Measurements from ENCODE around the gene C2orf42. TPM values are rescaled to one million over a fixed set of nuclear protein-coding genes. Genes with fewer than 3 reads are reported as not detected.
A peak's percentile ranks its signal among the peaks of the same experiment; 100 is the strongest.

The C2orf42 gene
- total and polyA plus RNA-seq, 4 experiments from 2014 or later, result 22.4 to 47.9 (median 31.6) TPM

GRCh38 chr2:70126413-70126812 lies 64.4 kb downstream of the C2orf42 start:
- no peaks in the 10 kb centered on the region for H3K36me3 ChIP-seq (ENCODE audit: insufficient read depth, low read length)
- no peak for DNase-seq
- peaks cover 0 to 3% of the 10 kb centered on the region in 2 donors for H3K27me3 Mint-ChIP-seq
- H3K9me3 Mint-ChIP-seq, result peaks cover 0 to 5% (median 0%) of the 10 kb centered on the region in 8 donors
- no peaks in the 10 kb centered on the region for H3K27me3 ChIP-seq (ENCODE audit: insufficient read depth, low read length)
- H3K4me3 Mint-ChIP-seq, result peak overlapping the region; percentile 69 to 98 (median 90)
- peaks cover 36 to 80% (median 62%) of the 10 kb centered on the region in 4 donors for H3K4me1 Mint-ChIP-seq
- peak overlapping the region; percentile 95 to 100 (median 100) for H3K27ac Mint-ChIP-seq
- H3K4me3 ChIP-seq (ENCODE audit: low read length in 2 of 2), result no peak overlapping the region
- intact Hi-C loops (cut with micrococcal nuclease), result no loop called here
- CTCF ChIA-PET (ENCODE audit: partially characterized antibody), result interaction anchor here (0.6 to 6.2 kb wide), 11 partner anchors 10 to 464 kb away, joined by 3 to 101 read pairs (median 7); no protein-coding TSS in a partner anchor
- H3K27ac ChIP-seq (ENCODE audit: low read depth, low read length), result peak overlapping the region; percentile 97
- POLR2A ChIA-PET (ENCODE audit: partially characterized antibody), result interaction anchor here (1.1 to 25.9 kb wide), 7 partner anchors 12 to 212 kb away, joined by 3 to 2231 read pairs (median 87); partner anchors contain the start of genes MXD1 and PCBP1
- H3K9me3 ChIP-seq (ENCODE audit: control insufficient read depth in 1 of 2, low read length in 2 of 2), result no peaks in the 10 kb centered on the region
- H3K36me3 Mint-ChIP-seq, result peaks cover 0 to 16% of the 10 kb centered on the region in 2 donors
- H3K4me1 ChIP-seq (ENCODE audit: insufficient read depth, low read length), result peaks cover 78% of the 10 kb centered on the region

- peaks cover 0 to 3% of the 10 kb centered on the region in 2 donors for H3K27me3 Mint-ChIP-seq
- peak overlapping the region; percentile 97 for H3K27ac ChIP-seq (ENCODE audit: low read depth, low read length)
- ChIA-PET CTCF (ENCODE audit: partially characterized antibody) (interaction anchor here (0.6 to 6.2 kb wide), 12 partner anchors 11 to 530 kb away, joined by 3 to 101 read pairs (median 8); partner anchors contain the start of gene PCBP1), POLR2A (ENCODE audit: partially characterized antibody) (interaction anchor here (0.6 to 25.9 kb wide), 12 partner anchors 13 to 232 kb away, joined by 3 to 2231 read pairs (median 16); partner anchors contain the start of genes C2orf42, MXD1, PCBP1 and PCYOX1)
- H3K36me3 Mint-ChIP-seq, result peaks cover 0 to 16% of the 10 kb centered on the region in 2 donors
- H3K4me1 Mint-ChIP-seq, result peaks cover 34 to 77% (median 60%) of the 10 kb centered on the region in 4 donors
- no peaks in the 10 kb centered on the region for H3K27me3 ChIP-seq (ENCODE audit: insufficient read depth, low read length)
- no peak for DNase-seq
- no peaks in the 10 kb centered on the region for H3K9me3 ChIP-seq (ENCODE audit: control insufficient read depth in 1 of 2, low read length in 2 of 2)
- H3K36me3 ChIP-seq (ENCODE audit: insufficient read depth, low read length), result no peaks in the 10 kb centered on the region
- peak overlapping the region; percentile 29 to 99 for H3K4me3 ChIP-seq (ENCODE audit: low read length in 2 of 2)
- peak overlapping the region; percentile 95 to 100 (median 100) for H3K27ac Mint-ChIP-seq
- H3K9me3 Mint-ChIP-seq, result peaks cover 0 to 5% (median 0%) of the 10 kb centered on the region in 8 donors
- H3K4me1 ChIP-seq (ENCODE audit: insufficient read depth, low read length), result peaks cover 69% of the 10 kb centered on the region
- intact Hi-C loops (cut with micrococcal nuclease), result loop anchor here (1.0 to 2.0 kb wide), 2 partner anchors 11 to 31 kb away; no protein-coding TSS in a partner anchor
- peak overlapping the region; percentile 89 to 99 (median 94) for H3K4me3 Mint-ChIP-seq
These were observed 65.3 kb downstream of the C2orf42 start for GRCh38 chr2:70125498-70125898.

GRCh38 chr2:70124983-70125480 lies 65.8 kb downstream of the C2orf42 start:
- H3K4me3 ChIP-seq (ENCODE audit: low read length in 2 of 2), result peak overlapping the region; percentile 29 to 99
- H3K4me3 Mint-ChIP-seq, result peak overlapping the region; percentile 89 to 99 (median 94)
- H3K4me1 ChIP-seq (ENCODE audit: insufficient read depth, low read length), result peaks cover 64% of the 10 kb centered on the region
- H3K36me3 ChIP-seq (ENCODE audit: insufficient read depth, low read length), result no peaks in the 10 kb centered on the region
- ChIA-PET POLR2A (ENCODE audit: partially characterized antibody) (interaction anchor here (0.6 to 25.9 kb wide), 18 partner anchors 13 to 481 kb away, joined by 3 to 2231 read pairs (median 8); partner anchors contain the start of genes AAK1, C2orf42, GMCL1 and MXD1), CTCF (ENCODE audit: partially characterized antibody) (interaction anchor here (0.7 to 6.2 kb wide), 15 partner anchors 9 to 529 kb away, joined by 3 to 101 read pairs (median 7); partner anchors contain the start of genes MXD1 and PCBP1)
- H3K4me1 Mint-ChIP-seq, result peaks cover 34 to 73% (median 57%) of the 10 kb centered on the region in 4 donors
- peak overlapping the region; percentile 97 for H3K27ac ChIP-seq (ENCODE audit: low read depth, low read length)
- H3K9me3 Mint-ChIP-seq, result peaks cover 0 to 5% (median 0%) of the 10 kb centered on the region in 8 donors
- no peaks in the 10 kb centered on the region for H3K9me3 ChIP-seq (ENCODE audit: control insufficient read depth in 1 of 2, low read length in 2 of 2)
- peaks cover 0 to 16% of the 10 kb centered on the region in 2 donors for H3K36me3 Mint-ChIP-seq
- intact Hi-C loops (cut with micrococcal nuclease), result loop anchor here (1.0 to 2.0 kb wide), 6 partner anchors 7 to 39 kb away; no protein-coding TSS in a partner anchor
- no peaks in the 10 kb centered on the region for H3K27me3 ChIP-seq (ENCODE audit: insufficient read depth, low read length)
- peaks cover 0 to 3% of the 10 kb centered on the region in 2 donors for H3K27me3 Mint-ChIP-seq
- peak overlapping the region; percentile 95 to 100 (median 100) for H3K27ac Mint-ChIP-seq
- peak in 2 of 5 donors; percentile 75 to 82 for DNase-seq

GRCh38 chr2:70123829-70124116 lies 67.0 kb downstream of the C2orf42 start:
- H3K27ac Mint-ChIP-seq, result peak overlapping the region; percentile 95 to 100 (median 100)
- H3K27me3 Mint-ChIP-seq, result peaks cover 0 to 3% of the 10 kb centered on the region in 2 donors
- H3K9me3 ChIP-seq (ENCODE audit: control insufficient read depth in 1 of 2, low read length in 2 of 2), result no peaks in the 10 kb centered on the region
- peaks cover 0 to 5% (median 0%) of the 10 kb centered on the region in 8 donors for H3K9me3 Mint-ChIP-seq
- H3K4me1 ChIP-seq (ENCODE audit: insufficient read depth, low read length), result peaks cover 66% of the 10 kb centered on the region
- H3K27ac ChIP-seq (ENCODE audit: low read depth, low read length), result peak overlapping the region; percentile 97
- no peak for DNase-seq
- ChIA-PET CTCF (ENCODE audit: partially characterized antibody) (interaction anchor here (1.1 to 6.2 kb wide), 13 partner anchors 8 to 209 kb away, joined by 3 to 101 read pairs (median 10); partner anchors contain the start of genes MXD1 and PCBP1), POLR2A (ENCODE audit: partially characterized antibody) (interaction anchor here (0.6 to 25.9 kb wide), 17 partner anchors 12 to 733 kb away, joined by 3 to 2231 read pairs (median 8); partner anchors contain the start of genes AAK1, C2orf42, GMCL1 and MXD1)
- H3K4me3 ChIP-seq (ENCODE audit: low read length in 2 of 2), result peak overlapping the region; percentile 99 to 100
- no peaks in the 10 kb centered on the region for H3K27me3 ChIP-seq (ENCODE audit: insufficient read depth, low read length)
- no peaks in the 10 kb centered on the region for H3K36me3 ChIP-seq (ENCODE audit: insufficient read depth, low read length)
- H3K4me1 Mint-ChIP-seq, result peaks cover 35 to 74% (median 58%) of the 10 kb centered on the region in 4 donors
- H3K36me3 Mint-ChIP-seq, result peaks cover 0 to 16% of the 10 kb centered on the region in 2 donors
- peak overlapping the region; percentile 89 to 99 (median 94) for H3K4me3 Mint-ChIP-seq
- intact Hi-C loops (cut with micrococcal nuclease), result loop anchor here (1.0 to 2.0 kb wide), 5 partner anchors 9 to 37 kb away; no protein-coding TSS in a partner anchor

- H3K4me1 Mint-ChIP-seq, result peaks cover 37 to 73% (median 58%) of the 10 kb centered on the region in 4 donors
- ChIA-PET POLR2A (ENCODE audit: partially characterized antibody) (interaction anchor here (0.9 to 25.9 kb wide), 11 partner anchors 11 to 479 kb away, joined by 4 to 2231 read pairs (median 20); partner anchors contain the start of genes AAK1, C2orf42, GMCL1 and MXD1), CTCF (ENCODE audit: partially characterized antibody) (interaction anchor here (1.1 to 6.2 kb wide), 15 partner anchors 10 to 80 kb away, joined by 3 to 101 read pairs (median 8); partner anchors contain the start of gene PCBP1)
- H3K27me3 Mint-ChIP-seq, result peaks cover 0 to 3% of the 10 kb centered on the region in 2 donors
- Histone ChIP-seq H3K27ac (ENCODE audit: low read depth, low read length) (peak overlapping the region; percentile 97), H3K4me1 (ENCODE audit: insufficient read depth, low read length) (peaks cover 65% of the 10 kb centered on the region), H3K27me3 (ENCODE audit: insufficient read depth, low read length) (no peaks in the 10 kb centered on the region), H3K36me3 (ENCODE audit: insufficient read depth, low read length) (no peaks in the 10 kb centered on the region), H3K4me3 (ENCODE audit: low read length in 2 of 2) (peak overlapping the region; percentile 99 to 100), H3K9me3 (ENCODE audit: control insufficient read depth in 1 of 2, low read length in 2 of 2) (no peaks in the 10 kb centered on the region)
- peak overlapping the region; percentile 89 to 99 (median 94) for H3K4me3 Mint-ChIP-seq
- peaks cover 0 to 5% (median 0%) of the 10 kb centered on the region in 8 donors for H3K9me3 Mint-ChIP-seq
- intact Hi-C loops (cut with micrococcal nuclease), result no loop called here
- peaks cover 0 to 16% of the 10 kb centered on the region in 2 donors for H3K36me3 Mint-ChIP-seq
- DNase-seq, result no peak
- peak overlapping the region; percentile 95 to 100 (median 100) for H3K27ac Mint-ChIP-seq
These were observed 67.6 kb downstream of the C2orf42 start for GRCh38 chr2:70123051-70123828.

GRCh38 chr2:70122470-70122869 lies 68.3 kb downstream of the C2orf42 start:
- no peak for DNase-seq
- Histone ChIP-seq H3K36me3 (ENCODE audit: insufficient read depth, low read length) (no peaks in the 10 kb centered on the region), H3K27ac (ENCODE audit: low read depth, low read length) (no peak overlapping the region), H3K27me3 (ENCODE audit: insufficient read depth, low read length) (no peaks in the 10 kb centered on the region), H3K4me1 (ENCODE audit: insufficient read depth, low read length) (peaks cover 57% of the 10 kb centered on the region), H3K4me3 (ENCODE audit: low read length in 2 of 2) (no peak overlapping the region), H3K9me3 (ENCODE audit: control insufficient read depth in 1 of 2, low read length in 2 of 2) (no peaks in the 10 kb centered on the region)
- POLR2A ChIA-PET (ENCODE audit: partially characterized antibody), result interaction anchor here (5.2 to 25.9 kb wide), 5 partner anchors 11 to 208 kb away, joined by 81 to 2231 read pairs (median 241); partner anchors contain the start of genes MXD1 and PCBP1
- Mint-ChIP-seq H3K9me3 (peaks cover 0 to 5% (median 0%) of the 10 kb centered on the region in 8 donors), H3K27me3 (peaks cover 0 to 3% of the 10 kb centered on the region in 2 donors), H3K4me1 (peaks cover 31 to 65% (median 52%) of the 10 kb centered on the region in 4 donors), H3K4me3 (peak overlapping the region in 3 of 8 donors; percentile 56 to 98 (median 89)), H3K27ac (peak overlapping the region; percentile 6 to 100 (median 99)), H3K36me3 (peaks cover 0 to 16% of the 10 kb centered on the region in 2 donors)
- CTCF ChIA-PET (ENCODE audit: partially characterized antibody), result interaction anchor here (0.7 to 6.2 kb wide), 8 partner anchors 10 to 392 kb away, joined by 3 to 101 read pairs (median 6); partner anchors contain the start of gene PCBP1
- intact Hi-C loops (cut with micrococcal nuclease), result no loop called here
